Endodermal cell (in vitro differentiated cells): ENCODE data around the gene RAB7B. TPM values are rescaled to one million over a fixed set of nuclear protein-coding genes. Genes with fewer than 3 reads are reported as not detected.

Experiments
- DNase-seq: peaks from one replicate; pipeline ENCODE4 v3.0.0-alpha.2; 2017
- H3K27ac ChIP-seq: 2 replicates; pipeline ENCODE4 v1.5.1; 2013; ENCODE audit warnings: mild to moderate bottlenecking, low read depth, low read length, moderate library complexity
- H3K27me3 ChIP-seq: 2 replicates; pipeline ENCODE4 v1.6.1; 2013; ENCODE audit warnings: mild to moderate bottlenecking, low read length, moderate library complexity; ENCODE audit not compliant: insufficient read depth, control insufficient read depth, poor library complexity, severe bottlenecking
- H3K36me3 ChIP-seq: 2 replicates; pipeline ENCODE4 v1.7.0; 2013; ENCODE audit warnings: mild to moderate bottlenecking, low read length, moderate library complexity; ENCODE audit not compliant: control insufficient read depth, insufficient read depth
- H3K4me1 ChIP-seq: one replicate; pipeline ENCODE4 v1.7.0; 2013; ENCODE audit warnings: low read length; ENCODE audit not compliant: control insufficient read depth, insufficient read depth
- H3K4me3 ChIP-seq: 2 replicates; pipeline ENCODE4 v1.5.1; 2013; ENCODE audit warnings: mild to moderate bottlenecking, low read length, moderate library complexity
- H3K9ac ChIP-seq: 2 replicates; pipeline ENCODE4 v1.6.1; 2013; ENCODE audit warnings: mild to moderate bottlenecking, low read length, moderate library complexity; ENCODE audit not compliant: poor library complexity, severe bottlenecking; ENCODE audit errors: extremely low read depth
- H3K9me3 ChIP-seq: 2 replicates; pipeline ENCODE4 v1.6.1; 2013; ENCODE audit warnings: mild to moderate bottlenecking, low read length, moderate library complexity; ENCODE audit not compliant: control insufficient read depth
- H3K27ac Mint-ChIP-seq: 2 replicates; pipeline ENCODE4 v1.8.0; 2020; ENCODE audit warnings: mixed read lengths
- H3K27me3 Mint-ChIP-seq: 2 replicates; pipeline ENCODE4 v1.8.0; 2021; ENCODE audit warnings: mild to moderate bottlenecking, mixed read lengths; ENCODE audit not compliant: insufficient read depth
- H3K36me3 Mint-ChIP-seq: 2 replicates; pipeline ENCODE4 v1.8.0; 2020; ENCODE audit warnings: low read depth, mixed read lengths
- H3K4me1 Mint-ChIP-seq: 2 replicates; pipeline ENCODE4 v1.8.0; 2020; ENCODE audit warnings: mixed read lengths
- H3K4me3 Mint-ChIP-seq: 2 replicates; pipeline ENCODE4 v1.8.0; 2020; ENCODE audit warnings: mild to moderate bottlenecking, moderate library complexity, mixed read lengths
- H3K9me3 Mint-ChIP-seq: 2 replicates; pipeline ENCODE4 v1.8.0; 2020; ENCODE audit warnings: mild to moderate bottlenecking, mixed read lengths
- WGBS, 2 experiments: methylation state at CpG; one replicate each; pipeline versions ENCODE4 v1.1.5 to v1.1.7; 2013; ENCODE audit warnings: missing lambda C conversion rate in 2 of 2, mixed read lengths in 1 of 2; ENCODE audit not compliant: insufficient coverage in 1 of 2, insufficient read length in 1 of 2; 5-methylcytosine and 5-hydroxymethylcytosine counted together
- total RNA-seq, 2 donors: library from RNA; stranded (reverse); fragmentation: NEBNext Ultra II Directional in 1 of 2; extraction: Animal tissue kit (Norgen Biotek cat#: 25700) in 1 of 2; gene quantifications; 2 replicates in 1 of 2; 3 replicates in 1 of 2; pipeline ENCODE4 v1.2.1, GENCODE V29; 2021
- TF ChIP-seq, protein P1 (sequence below): fragments of 200-600 bp; sonication (generic); conservative IDR thresholded peaks from 2 replicates; pipeline ENCODE4 v1.5.0; 2021; ENCODE audit warnings: antibody characterized with exemption, mild to moderate bottlenecking

The RAB7B gene
- total RNA-seq, 2 donors from 2014 or later, result not detected

- H3K4me3 Mint-ChIP-seq, result no peak overlapping the region
- no peak for DNase-seq
- no peaks in the 10 kb centered on the region for H3K9me3 Mint-ChIP-seq
- H3K4me1 Mint-ChIP-seq, result peaks cover 5% of the 10 kb centered on the region
- no peaks in the 10 kb centered on the region for H3K27me3 ChIP-seq
- H3K36me3 Mint-ChIP-seq, result no peaks in the 10 kb centered on the region
- H3K36me3 ChIP-seq, result no peaks in the 10 kb centered on the region
- peaks cover 1% of the 10 kb centered on the region for H3K27me3 Mint-ChIP-seq
- H3K27ac Mint-ChIP-seq, result no peak overlapping the region
- WGBS, 2 experiments, result 50% methylated on average over 1 of the region's 1 CpG; no CpG with 5 or more reads in 1 of the 2 experiments
- no peak overlapping the region for H3K9ac ChIP-seq
- TF ChIP-seq, protein P1, sequence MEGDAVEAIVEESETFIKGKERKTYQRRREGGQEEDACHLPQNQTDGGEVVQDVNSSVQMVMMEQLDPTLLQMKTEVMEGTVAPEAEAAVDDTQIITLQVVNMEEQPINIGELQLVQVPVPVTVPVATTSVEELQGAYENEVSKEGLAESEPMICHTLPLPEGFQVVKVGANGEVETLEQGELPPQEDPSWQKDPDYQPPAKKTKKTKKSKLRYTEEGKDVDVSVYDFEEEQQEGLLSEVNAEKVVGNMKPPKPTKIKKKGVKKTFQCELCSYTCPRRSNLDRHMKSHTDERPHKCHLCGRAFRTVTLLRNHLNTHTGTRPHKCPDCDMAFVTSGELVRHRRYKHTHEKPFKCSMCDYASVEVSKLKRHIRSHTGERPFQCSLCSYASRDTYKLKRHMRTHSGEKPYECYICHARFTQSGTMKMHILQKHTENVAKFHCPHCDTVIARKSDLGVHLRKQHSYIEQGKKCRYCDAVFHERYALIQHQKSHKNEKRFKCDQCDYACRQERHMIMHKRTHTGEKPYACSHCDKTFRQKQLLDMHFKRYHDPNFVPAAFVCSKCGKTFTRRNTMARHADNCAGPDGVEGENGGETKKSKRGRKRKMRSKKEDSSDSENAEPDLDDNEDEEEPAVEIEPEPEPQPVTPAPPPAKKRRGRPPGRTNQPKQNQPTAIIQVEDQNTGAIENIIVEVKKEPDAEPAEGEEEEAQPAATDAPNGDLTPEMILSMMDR, result no peak
- no peak overlapping the region for H3K4me3 ChIP-seq
- no peaks in the 10 kb centered on the region for H3K9me3 ChIP-seq
- H3K27ac ChIP-seq, result no peak overlapping the region
- no peaks in the 10 kb centered on the region for H3K4me1 ChIP-seq
Measured at GRCh38 chr1:205970486-205970885, 32.7 kb downstream of the RAB7B start.

GRCh38 chr1:205969229-205969628 lies 34.0 kb downstream of the RAB7B start:
- no peaks in the 10 kb centered on the region for H3K9me3 ChIP-seq
- H3K4me3 Mint-ChIP-seq, result no peak overlapping the region
- peaks cover 15% of the 10 kb centered on the region for H3K4me1 Mint-ChIP-seq
- H3K27ac Mint-ChIP-seq, result no peak overlapping the region
- no peak overlapping the region for H3K4me3 ChIP-seq
- no peak overlapping the region for H3K9ac ChIP-seq
- H3K27me3 Mint-ChIP-seq, result peaks cover 1% of the 10 kb centered on the region
- DNase-seq, result no peak
- no peaks in the 10 kb centered on the region for H3K36me3 Mint-ChIP-seq
- TF ChIP-seq, protein P1, result no peak
- H3K36me3 ChIP-seq, result no peaks in the 10 kb centered on the region
- no peaks in the 10 kb centered on the region for H3K4me1 ChIP-seq
- H3K27ac ChIP-seq, result no peak overlapping the region
- 89 to 95% methylated on average over 4 to 8 of the region's 8 CpGs for WGBS, 2 experiments
- no peaks in the 10 kb centered on the region for H3K9me3 Mint-ChIP-seq
- no peaks in the 10 kb centered on the region for H3K27me3 ChIP-seq

- H3K36me3 ChIP-seq, result no peaks in the 10 kb centered on the region
- 83 to 85% methylated on average over 10 of the region's 10 CpGs for WGBS, 2 experiments
- H3K9ac ChIP-seq, result no peak overlapping the region
- no peak overlapping the region for H3K4me3 ChIP-seq
- TF ChIP-seq, protein P1, result no peak
- H3K9me3 ChIP-seq, result no peaks in the 10 kb centered on the region
- H3K4me1 Mint-ChIP-seq, result peaks cover 15% of the 10 kb centered on the region
- H3K27me3 Mint-ChIP-seq, result no peaks in the 10 kb centered on the region
- no peaks in the 10 kb centered on the region for H3K9me3 Mint-ChIP-seq
- H3K4me3 Mint-ChIP-seq, result no peak overlapping the region
- H3K27ac Mint-ChIP-seq, result no peak overlapping the region
- DNase-seq, result no peak
- no peak overlapping the region for H3K27ac ChIP-seq
- no peaks in the 10 kb centered on the region for H3K4me1 ChIP-seq
- no peaks in the 10 kb centered on the region for H3K27me3 ChIP-seq
- no peaks in the 10 kb centered on the region for H3K36me3 Mint-ChIP-seq
Measured at GRCh38 chr1:205967554-205968335, 35.5 kb downstream of the RAB7B start.
